ENCODE results near the gene SLFN5. TPM values are rescaled to one million over a fixed set of nuclear protein-coding genes. Genes with fewer than 3 reads are reported as not detected.
A peak's percentile ranks its signal among the peaks of the same experiment; 100 is the strongest.

SLFN5 gene
- total and polyA plus RNA-seq, 8 donors = 0.58 to 59.5 (median 10.9) TPM

DNA sequence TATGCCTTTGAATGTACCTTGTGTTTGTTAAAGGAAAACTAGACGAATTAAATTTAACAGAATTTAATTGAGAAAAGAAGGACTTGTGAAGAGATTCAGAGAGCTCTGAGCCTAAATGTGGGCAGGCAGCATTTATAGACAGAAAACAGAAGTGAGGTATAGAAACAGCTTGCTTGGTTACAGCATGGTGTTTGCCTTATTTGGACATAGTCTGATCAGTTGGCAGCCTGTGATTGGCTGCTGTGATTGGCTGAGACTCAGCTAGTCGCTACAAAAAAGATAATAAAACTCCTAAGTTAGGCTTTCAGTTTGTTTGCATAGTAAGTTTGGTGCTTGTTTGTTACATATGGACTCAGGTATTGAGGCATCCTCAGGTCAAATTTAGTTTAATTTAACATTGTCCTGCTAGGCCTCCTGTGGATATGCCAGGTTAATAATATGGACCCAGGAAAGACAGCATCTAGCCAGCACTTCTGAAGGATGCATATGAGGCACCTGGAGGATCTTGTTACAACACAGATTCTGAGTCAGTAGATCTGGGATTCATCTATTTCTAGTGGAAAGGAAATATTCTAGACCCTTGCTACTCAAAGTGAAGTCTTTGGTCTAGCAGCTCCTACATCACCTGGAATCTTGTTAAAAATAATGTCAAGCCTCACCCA, 43.4 kb downstream of the SLFN5 start:
- Histone ChIP-seq H3K4me3 (no peak overlapping the region), H3K27me3 (no peaks in the 10 kb centered on the region), H3K9me3 (no peaks in the 10 kb centered on the region), H3K36me3 (no peaks in the 10 kb centered on the region), H3K27ac (no peak overlapping the region), H3K4me1 (no peaks in the 10 kb centered on the region)
- WGBS, 5 donors = 29 to 39% (median 35%) methylated on average over 2 of the region's 2 CpGs
- intact Hi-C loops (cut with DNase I; ENCODE audit: low total_unique reads) = no loop called here
- DNase-seq = peak in 1 of 2 donors; percentile 3
- no peak for TF ChIP-seq POLR2AphosphoS5 (IDR thresholded peaks at IDR 0.05)
- TF ChIP-seq POLR2A (IDR thresholded peaks at IDR 0.05) = no peak
- TF ChIP-seq, protein P1, sequence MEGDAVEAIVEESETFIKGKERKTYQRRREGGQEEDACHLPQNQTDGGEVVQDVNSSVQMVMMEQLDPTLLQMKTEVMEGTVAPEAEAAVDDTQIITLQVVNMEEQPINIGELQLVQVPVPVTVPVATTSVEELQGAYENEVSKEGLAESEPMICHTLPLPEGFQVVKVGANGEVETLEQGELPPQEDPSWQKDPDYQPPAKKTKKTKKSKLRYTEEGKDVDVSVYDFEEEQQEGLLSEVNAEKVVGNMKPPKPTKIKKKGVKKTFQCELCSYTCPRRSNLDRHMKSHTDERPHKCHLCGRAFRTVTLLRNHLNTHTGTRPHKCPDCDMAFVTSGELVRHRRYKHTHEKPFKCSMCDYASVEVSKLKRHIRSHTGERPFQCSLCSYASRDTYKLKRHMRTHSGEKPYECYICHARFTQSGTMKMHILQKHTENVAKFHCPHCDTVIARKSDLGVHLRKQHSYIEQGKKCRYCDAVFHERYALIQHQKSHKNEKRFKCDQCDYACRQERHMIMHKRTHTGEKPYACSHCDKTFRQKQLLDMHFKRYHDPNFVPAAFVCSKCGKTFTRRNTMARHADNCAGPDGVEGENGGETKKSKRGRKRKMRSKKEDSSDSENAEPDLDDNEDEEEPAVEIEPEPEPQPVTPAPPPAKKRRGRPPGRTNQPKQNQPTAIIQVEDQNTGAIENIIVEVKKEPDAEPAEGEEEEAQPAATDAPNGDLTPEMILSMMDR (IDR thresholded peaks at IDR 0.05) = no peak
- no peak for TF ChIP-seq EP300 (IDR thresholded peaks at IDR 0.05)

DNA sequence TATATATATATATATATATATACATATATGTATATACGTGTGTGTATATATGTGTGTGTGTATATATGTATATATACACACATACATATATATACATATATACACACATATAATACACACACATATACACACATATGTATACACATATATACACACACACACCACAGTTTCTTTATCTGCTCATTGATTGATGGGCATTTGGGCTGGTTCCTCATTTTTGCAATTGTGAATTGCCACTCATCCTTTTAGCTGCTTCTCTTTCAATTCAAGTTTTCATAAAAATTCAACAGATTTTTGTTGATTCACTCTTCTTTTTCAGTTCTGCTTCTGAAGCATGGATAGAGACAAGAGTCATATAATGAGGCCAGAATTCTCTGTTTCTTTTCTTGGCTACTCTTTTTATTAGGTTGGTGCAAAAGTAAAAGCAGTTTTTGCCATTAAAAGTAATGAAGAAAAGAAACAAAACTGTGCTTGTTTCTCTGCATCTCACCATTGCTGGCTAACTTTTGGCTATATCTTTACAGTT, 44.5 kb downstream of the SLFN5 start:
- H3K27ac ChIP-seq = no peak overlapping the region
- no peak for DNase-seq
- intact Hi-C loops (cut with DNase I; ENCODE audit: low total_unique reads) = no loop called here
- TF ChIP-seq POLR2AphosphoS5 (IDR thresholded peaks at IDR 0.05) (no peak), EP300 (IDR thresholded peaks at IDR 0.05) (no peak), POLR2A (IDR thresholded peaks at IDR 0.05) (no peak)
- TF ChIP-seq, protein P1 (IDR thresholded peaks at IDR 0.05) = no peak
- H3K36me3 ChIP-seq = no peaks in the 10 kb centered on the region
- no peaks in the 10 kb centered on the region for H3K27me3 ChIP-seq
- no peak overlapping the region for H3K4me3 ChIP-seq
- H3K4me1 ChIP-seq = no peaks in the 10 kb centered on the region
- 67 to 83% (median 79%) methylated on average over 1 of the region's 1 CpG for WGBS, 5 donors
- no peaks in the 10 kb centered on the region for H3K9me3 ChIP-seq

DNA sequence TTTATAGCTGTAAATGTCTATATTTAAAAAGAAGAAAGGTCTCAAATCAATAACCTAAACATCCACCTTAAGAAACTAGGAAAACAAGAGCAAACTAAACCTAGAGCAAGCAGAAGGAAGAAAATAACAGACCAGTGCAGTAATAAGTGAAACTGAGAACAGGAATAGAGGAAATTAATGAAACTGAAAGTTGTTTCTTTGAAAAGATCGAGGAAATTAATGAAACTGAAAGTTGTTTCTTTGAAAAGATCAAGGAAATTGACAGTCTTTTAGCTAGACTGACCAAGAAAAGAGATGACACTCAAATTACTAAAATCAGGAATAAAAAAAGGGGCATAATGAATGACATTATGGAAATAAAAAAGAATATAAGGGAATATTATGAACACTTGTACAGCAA, 46.4 kb downstream of the SLFN5 start:
- Histone ChIP-seq H3K36me3 (no peaks in the 10 kb centered on the region), H3K27ac (no peak overlapping the region), H3K9me3 (no peaks in the 10 kb centered on the region), H3K4me1 (no peaks in the 10 kb centered on the region), H3K4me3 (no peak overlapping the region), H3K27me3 (no peaks in the 10 kb centered on the region)
- TF ChIP-seq POLR2A (IDR thresholded peaks at IDR 0.05) = no peak
- TF ChIP-seq, protein P1 (IDR thresholded peaks at IDR 0.05) = no peak
- no peak for TF ChIP-seq POLR2AphosphoS5 (IDR thresholded peaks at IDR 0.05)
- TF ChIP-seq EP300 (IDR thresholded peaks at IDR 0.05) = no peak
- WGBS, 5 donors = 23 to 62% (median 36%) methylated on average over 1 of the region's 1 CpG
- intact Hi-C loops (cut with DNase I; ENCODE audit: low total_unique reads) = no loop called here
- no peak for DNase-seq

DNA sequence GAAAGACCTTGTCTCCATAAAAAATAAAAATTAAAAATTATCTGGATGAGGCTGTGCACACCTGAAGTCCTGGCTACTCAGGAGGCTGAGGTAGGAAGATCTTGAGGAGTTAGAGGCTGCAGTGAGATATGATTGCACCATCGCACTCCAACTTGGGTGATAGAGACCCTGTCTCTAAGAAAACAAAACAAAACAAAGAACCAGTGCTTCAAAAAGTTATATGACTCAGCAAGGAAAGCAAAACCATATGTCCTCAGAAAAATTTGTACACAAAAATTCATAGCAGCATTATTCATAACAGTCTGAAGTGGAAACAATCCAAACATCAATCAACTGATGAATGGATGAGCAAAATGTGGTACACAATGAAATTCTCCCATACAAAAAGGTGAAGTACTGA, 48.9 kb downstream of the SLFN5 start:
- WGBS, 5 donors = 83 to 91% (median 88%) methylated on average over 1 of the region's 1 CpG
- Histone ChIP-seq H3K4me1 (no peaks in the 10 kb centered on the region), H3K36me3 (no peaks in the 10 kb centered on the region), H3K4me3 (no peak overlapping the region), H3K27me3 (no peaks in the 10 kb centered on the region), H3K27ac (no peak overlapping the region), H3K9me3 (peaks cover 0 to 4% (median 0%) of the 10 kb centered on the region in 4 donors)
- intact Hi-C loops (cut with DNase I; ENCODE audit: low total_unique reads) = no loop called here
- no peak for TF ChIP-seq POLR2A (IDR thresholded peaks at IDR 0.05)
- TF ChIP-seq POLR2AphosphoS5 (IDR thresholded peaks at IDR 0.05) = no peak
- TF ChIP-seq, protein P1 (IDR thresholded peaks at IDR 0.05) = no peak
- no peak for TF ChIP-seq EP300 (IDR thresholded peaks at IDR 0.05)
- no peak for DNase-seq

Measured in stomach (tissue), 9 donors.